H1 (cell line): Measurements from ENCODE around the gene USP43. TPM values are rescaled to one million over a fixed set of nuclear protein-coding genes. Genes with fewer than 3 reads are reported as not detected.

Experiments used
- CTCF ChIA-PET: fragments of 300-600 bp; sonication (Branson Sonifier 250); formaldehyde crosslinking; loops from one replicate; lab custom pipeline; 2021; ENCODE audit not compliant: partially characterized antibody; lab: Charles Lee
- POLR2A ChIA-PET: fragments of 300-600 bp; sonication (Branson Sonifier 250); formaldehyde crosslinking; loops from one replicate; lab custom pipeline; 2021; ENCODE audit warnings: inconsistent platforms; ENCODE audit not compliant: partially characterized antibody; lab: Charles Lee
- DNase-seq, 2 experiments: peaks; one replicate each; pipeline versions ENCODE4 v3.0.0 to v3.0.0-alpha.2; 2010 to 2022; ENCODE audit warnings: low spot score in 2 of 2, low read depth in 1 of 2, mixed read lengths in 1 of 2
- FAIRE-seq: peaks from 2 replicates; lab custom pipeline; 2011; peaks lifted over from hg19 to GRCh38; lab: Jason Lieb, UNC
- H2AFZ ChIP-seq: 2 replicates; pipeline ENCODE4 v1.8.1; 2012; ENCODE audit warnings: low read length, inconsistent platforms
- H2AK5ac ChIP-seq: 2 replicates; pipeline ENCODE4 v1.6.1; 2013; ENCODE audit warnings: low read depth, low read length
- H2BK120ac ChIP-seq: replicated peaks from 2 replicates; pipeline ENCODE3; 2013; ENCODE audit warnings: low read depth, low read length, inconsistent platforms
- H2BK12ac ChIP-seq: 2 replicates; pipeline ENCODE4 v1.6.1; 2013; ENCODE audit warnings: low read depth, low read length
- H2BK15ac ChIP-seq: 2 replicates; pipeline ENCODE4 v1.6.1; 2013; ENCODE audit warnings: low read length
- H2BK20ac ChIP-seq: 2 replicates; pipeline ENCODE4 v1.6.1; 2013; ENCODE audit warnings: low read length
- H2BK5ac ChIP-seq: 2 replicates; pipeline ENCODE4 v1.6.1; 2013; ENCODE audit warnings: low read depth, low read length
- H3K14ac ChIP-seq: 2 replicates; pipeline ENCODE4 v1.6.1; 2013; ENCODE audit warnings: inconsistent platforms; ENCODE audit not compliant: insufficient read length
- H3K18ac ChIP-seq: 2 replicates; pipeline ENCODE4 v1.6.1; 2013; ENCODE audit warnings: low read length; ENCODE audit errors: extremely low read depth
- H3K23ac ChIP-seq: 2 replicates; pipeline ENCODE4 v1.6.1; 2013; ENCODE audit warnings: inconsistent platforms; ENCODE audit not compliant: insufficient read length
- H3K23me2 ChIP-seq: 2 replicates; pipeline ENCODE4 v1.6.1; 2013; ENCODE audit warnings: low read depth, low read length
- H3K27ac ChIP-seq: 2 replicates; pipeline ENCODE4 v1.6.1; 2011; ENCODE audit warnings: low read depth, low read length, inconsistent platforms
- H3K27me3 ChIP-seq, 4 experiments: replicated peaks in 1 of 4; 1 replicate in 1 of 4; 2 replicates in 3 of 4; pipeline versions ENCODE4 v1.6.1 to v1.8.1; 2011 to 2013; ENCODE audit warnings: low read length in 3 of 4, mild to moderate bottlenecking in 3 of 4, inconsistent platforms in 2 of 4, mixed read lengths in 2 of 4, moderate library complexity in 1 of 4; ENCODE audit not compliant: control insufficient read depth in 3 of 4, insufficient read depth in 3 of 4; ENCODE audit errors: extremely low read depth in 1 of 4
- H3K36me3 ChIP-seq, 4 experiments: 2 replicates each; pipeline versions ENCODE4 v1.6.1 to v1.8.1; 2011 to 2013; ENCODE audit warnings: mild to moderate bottlenecking in 4 of 4, low read length in 3 of 4, moderate library complexity in 2 of 4, control low read depth in 1 of 4, inconsistent platforms in 1 of 4; ENCODE audit not compliant: insufficient read depth in 4 of 4, control insufficient read depth in 2 of 4
- H3K4ac ChIP-seq: replicated peaks from 2 replicates; pipeline ENCODE3; 2013; ENCODE audit warnings: low read length, low read depth, mixed read lengths, inconsistent platforms; ENCODE audit not compliant: insufficient read length
- H3K4me1 ChIP-seq, 4 experiments: replicated peaks in 1 of 4; 1 replicate in 1 of 4; 2 replicates in 3 of 4; pipeline versions ENCODE4 v1.6.1 to v1.8.1; 2011 to 2013; ENCODE audit warnings: low read length in 3 of 4, inconsistent platforms in 2 of 4, mixed read lengths in 1 of 4; ENCODE audit not compliant: insufficient read depth in 4 of 4, control insufficient read depth in 3 of 4
- H3K4me2 ChIP-seq, 2 experiments: 2 replicates each; pipeline versions ENCODE4 v1.6.1 to v1.8.1; 2011 to 2013; ENCODE audit warnings: low read depth in 2 of 2, low read length in 2 of 2, control low read depth in 1 of 2, inconsistent platforms in 1 of 2, mild to moderate bottlenecking in 1 of 2; ENCODE audit not compliant: insufficient read depth in 1 of 2
- H3K4me3 ChIP-seq, 4 experiments: fragments of 200-600, 300-600 bp in 1 of 4; sonication (generic), shearing (Covaris generic), sonication (Bioruptor Twin) in 1 of 4; 2 replicates each; pipeline versions ENCODE4 v1.5.1 to v1.8.1; 2011 to 2016; ENCODE audit warnings: low read length in 4 of 4, low read depth in 3 of 4, control low read depth in 2 of 4, inconsistent platforms in 2 of 4, mild to moderate bottlenecking in 2 of 4, mixed read lengths in 1 of 4, moderate library complexity in 1 of 4; ENCODE audit not compliant: insufficient read depth in 2 of 4; ENCODE audit errors: extremely low read depth in 1 of 4
- H3K56ac ChIP-seq: replicated peaks from 2 replicates; pipeline ENCODE3; 2013; ENCODE audit warnings: low read depth, mild to moderate bottlenecking, mixed read lengths, low read length, inconsistent platforms; ENCODE audit not compliant: insufficient read length
- H3K79me1 ChIP-seq: 2 replicates; pipeline ENCODE4 v1.6.1; 2013; ENCODE audit warnings: low read depth, low read length, control low read depth
- H3K79me2 ChIP-seq, 2 experiments: 2 replicates each; pipeline versions ENCODE4 v1.6.1 to v1.8.1; 2012 to 2013; ENCODE audit warnings: low read length in 2 of 2, mild to moderate bottlenecking in 2 of 2, inconsistent platforms in 1 of 2; ENCODE audit not compliant: insufficient read depth in 2 of 2, control insufficient read depth in 1 of 2
- H3K9ac ChIP-seq, 4 experiments: replicated peaks in 1 of 4; 1 replicate in 1 of 4; 2 replicates in 3 of 4; pipeline versions ENCODE4 v1.6.1 to v1.8.1; 2011 to 2013; ENCODE audit warnings: low read depth in 3 of 4, low read length in 3 of 4, control low read depth in 2 of 4, mild to moderate bottlenecking in 2 of 4, moderate library complexity in 2 of 4, inconsistent platforms in 1 of 4; ENCODE audit errors: extremely low read depth in 1 of 4
- H3K9me3 ChIP-seq, 2 experiments: 2 replicates each; pipeline versions ENCODE4 v1.6.1 to v1.8.1; 2012 to 2013; ENCODE audit warnings: mild to moderate bottlenecking in 2 of 2, moderate library complexity in 2 of 2, control low read depth in 1 of 2, inconsistent platforms in 1 of 2, low read depth in 1 of 2, low read length in 1 of 2, mixed read lengths in 1 of 2; ENCODE audit not compliant: insufficient read depth in 2 of 2
- H4K20me1 ChIP-seq, 2 experiments: replicated peaks in 1 of 2; 2 replicates each; pipeline versions ENCODE3 to v1.8.1; 2011 to 2013; ENCODE audit warnings: inconsistent platforms in 2 of 2, low read length in 2 of 2, mild to moderate bottlenecking in 1 of 2; ENCODE audit not compliant: insufficient read depth in 2 of 2, control insufficient read depth in 1 of 2
- H4K5ac ChIP-seq: 2 replicates; pipeline ENCODE4 v1.6.1; 2013; ENCODE audit warnings: low read length, low read depth, mixed read lengths, inconsistent platforms; ENCODE audit not compliant: insufficient read length
- H4K8ac ChIP-seq: 2 replicates; pipeline ENCODE4 v1.8.0; 2013; ENCODE audit warnings: mild to moderate bottlenecking, moderate library complexity, low read length, inconsistent platforms; ENCODE audit not compliant: insufficient read depth; ENCODE audit errors: extremely low read depth
- H4K91ac ChIP-seq: replicated peaks from 2 replicates; pipeline ENCODE3; 2013; ENCODE audit warnings: low read length, mixed read lengths, inconsistent platforms; ENCODE audit not compliant: insufficient read length
- ATF2 ChIP-seq: IDR thresholded peaks from 2 replicates; pipeline ENCODE4 v1.6.1; 2012; ENCODE audit warnings: low read length, inconsistent platforms
- KDM4A ChIP-seq: IDR thresholded peaks from one replicate; pipeline ENCODE4 v1.7.1; 2012; ENCODE audit warnings: low read depth, mild to moderate bottlenecking, moderate library complexity, low read length, inconsistent platforms; ENCODE audit not compliant: severe bottlenecking
- MAFK ChIP-seq: IDR thresholded peaks from 2 replicates; pipeline ENCODE4 v1.6.1; 2012; ENCODE audit warnings: low read depth, mild to moderate bottlenecking, improper control_type of control experiment, low read length
- RAD21 ChIP-seq, 2 experiments: IDR thresholded peaks in 1 of 2; conservative IDR thresholded peaks in 1 of 2; 2 replicates each; pipeline ENCODE4 v1.6.1; 2011; ENCODE audit warnings: low read depth in 2 of 2, low read length in 2 of 2, improper control_type of control experiment in 1 of 2, inconsistent platforms in 1 of 2, mild to moderate bottlenecking in 1 of 2, moderate library complexity in 1 of 2
- WGBS, 2 experiments: shearing (Covaris generic) in 1 of 2; methylation state at CpG; one replicate each; pipeline versions ENCODE4 v1.1.6 to v1.1.7; 2013 to 2015; ENCODE audit warnings: low lambda C conversion rate in 2 of 2, mixed read lengths in 2 of 2, inconsistent platforms in 1 of 2, low coverage in 1 of 2, missing lambda C conversion rate in 1 of 2; ENCODE audit not compliant: insufficient replicate concordance in 2 of 2, insufficient coverage in 1 of 2, insufficient read length in 1 of 2; ENCODE audit errors: extremely low coverage in 1 of 2, missing lambda C conversion rate in 1 of 2; 5-methylcytosine and 5-hydroxymethylcytosine counted together
- polyA plus RNA-seq, 7 experiments: library from polyadenylated mRNA; depleted of rRNA in 3 of 7; stranded (reverse) in 5 of 7; unstranded in 2 of 7; fragments of >200 nt in 5 of 7; fragments of 200-250 nt in 2 of 7; gene quantifications; 1 replicate in 5 of 7; 2 replicates in 1 of 7; 4 replicates in 1 of 7; pipeline versions ENCODE4 v1.2.1 to v1.2.3, GENCODE V29; 2011 to 2013; ENCODE audit warnings: missing spikeins in 2 of 7, mixed read lengths in 2 of 7
- total RNA-seq: library from RNA; stranded (reverse); fragmentation: NEBNext Ultra II Directional; extraction: Animal tissue kit (Norgen Biotek cat#: 25700); gene quantifications from 2 replicates; pipeline ENCODE4 v1.2.1, GENCODE V29; 2021

USP43 gene
- total and polyA plus RNA-seq, 2 of the 8 experiments (the other 6 are each of a cell fraction or from before 2014, with no cell fraction given), result 3.0 to 7.2 TPM

GRCh38 chr17:9707948-9708347 lies 62.6 kb downstream of the USP43 start:
- Histone ChIP-seq H3K4ac (no peak overlapping the region), H3K79me2 (no peaks in the 10 kb centered on the region), H3K9me3 (no peaks in the 10 kb centered on the region), H3K4me1 (no peaks in the 10 kb centered on the region), H3K14ac (no peak overlapping the region), H2BK12ac (no peak overlapping the region), H2AFZ (no peak overlapping the region), H3K18ac (no peak overlapping the region), H4K91ac (no peak overlapping the region), H4K20me1 (no peaks in the 10 kb centered on the region), H3K4me3 (no peak overlapping the region), H3K23ac (no peak overlapping the region), H3K9ac (no peak overlapping the region), H3K23me2 (no peaks in the 10 kb centered on the region), H4K5ac (no peak overlapping the region), H4K8ac (no peak overlapping the region), H2AK5ac (no peak overlapping the region), H3K27me3 (no peaks in the 10 kb centered on the region), H2BK120ac (no peak overlapping the region), H2BK5ac (no peak overlapping the region), H3K27ac (no peak overlapping the region), H3K79me1 (0 out of 2 replicates have a peak, but pooled peaks cover 2% of the 10 kb centered on the region), H3K4me2 (no peak overlapping the region), H3K56ac (no peak overlapping the region), H3K36me3 (peaks cover 0 to 3% (median 2%) of the 10 kb centered on the region in 4 experiments; a peak in 4 of 8 replicates), H2BK20ac (no peak overlapping the region), H2BK15ac (no peak overlapping the region)
- CTCF ChIA-PET, result interaction anchor here (0.6 kb wide), 1 partner anchor 57 kb away, joined by 5 read pairs; no protein-coding TSS in a partner anchor
- FAIRE-seq, result no peak
- POLR2A ChIA-PET, result no interaction called here
- DNase-seq, result no peak
- 91% methylated on average over 4 of the region's 4 CpGs; no CpG with 5 or more reads in 1 of the 2 experiments for whole genome bisulfite sequencing, 2 experiments
- TF ChIP-seq KDM4A (no peak), ATF2 (no peak), RAD21 (IDR thresholded peaks at IDR 0.05 in 1 of 2, conservative IDR thresholded peaks at IDR 0.05 in 1 of 2; ENCODE audit: low read depth in 2 of 2, low read length in 2 of 2) (no peak), MAFK (no peak)
